DND-41 (cell line): ENCODE measurements around the gene OSBPL10.

Source experiments
- CTCF ChIP-seq: IDR thresholded peaks from 2 replicates; pipeline ENCODE4 v1.5.1; 2012; ENCODE audit warnings: borderline replicate concordance, low read length, moderate library complexity, mild to moderate bottlenecking; ENCODE audit not compliant: poor library complexity, severe bottlenecking; ENCODE audit errors: extremely low read depth
- EZH2 ChIP-seq: IDR thresholded peaks from 3 replicates; pipeline ENCODE4 v1.6.1; 2012; ENCODE audit warnings: borderline replicate concordance, low read depth, mild to moderate bottlenecking, moderate library complexity, low read length, inconsistent platforms; ENCODE audit not compliant: severe bottlenecking

- TF ChIP-seq CTCF (no peak), EZH2 (no peak)
Measured at GRCh38 chr3:31766669-31767068, 214.4 kb downstream of the OSBPL10 start.
